Stimulated activated CD8-positive, alpha-beta memory T cell treated with anti-CD3 and anti-CD28 coated beads, Interleukin-4, amount 100 ng/mL, for 48 hours (primary cell): Measurements from ENCODE around the gene DIS3.
"Not testable (repeated sequence)": the region's sequence is repeated elsewhere in the genome, so short reads cannot be mapped to it uniquely, and the experiment has no call there.

ENCODE experiments used
- DNase-seq: peaks from one replicate; pipeline ENCODE4 v3.0.0-alpha.2; 2020

Gene DIS3, protein sequence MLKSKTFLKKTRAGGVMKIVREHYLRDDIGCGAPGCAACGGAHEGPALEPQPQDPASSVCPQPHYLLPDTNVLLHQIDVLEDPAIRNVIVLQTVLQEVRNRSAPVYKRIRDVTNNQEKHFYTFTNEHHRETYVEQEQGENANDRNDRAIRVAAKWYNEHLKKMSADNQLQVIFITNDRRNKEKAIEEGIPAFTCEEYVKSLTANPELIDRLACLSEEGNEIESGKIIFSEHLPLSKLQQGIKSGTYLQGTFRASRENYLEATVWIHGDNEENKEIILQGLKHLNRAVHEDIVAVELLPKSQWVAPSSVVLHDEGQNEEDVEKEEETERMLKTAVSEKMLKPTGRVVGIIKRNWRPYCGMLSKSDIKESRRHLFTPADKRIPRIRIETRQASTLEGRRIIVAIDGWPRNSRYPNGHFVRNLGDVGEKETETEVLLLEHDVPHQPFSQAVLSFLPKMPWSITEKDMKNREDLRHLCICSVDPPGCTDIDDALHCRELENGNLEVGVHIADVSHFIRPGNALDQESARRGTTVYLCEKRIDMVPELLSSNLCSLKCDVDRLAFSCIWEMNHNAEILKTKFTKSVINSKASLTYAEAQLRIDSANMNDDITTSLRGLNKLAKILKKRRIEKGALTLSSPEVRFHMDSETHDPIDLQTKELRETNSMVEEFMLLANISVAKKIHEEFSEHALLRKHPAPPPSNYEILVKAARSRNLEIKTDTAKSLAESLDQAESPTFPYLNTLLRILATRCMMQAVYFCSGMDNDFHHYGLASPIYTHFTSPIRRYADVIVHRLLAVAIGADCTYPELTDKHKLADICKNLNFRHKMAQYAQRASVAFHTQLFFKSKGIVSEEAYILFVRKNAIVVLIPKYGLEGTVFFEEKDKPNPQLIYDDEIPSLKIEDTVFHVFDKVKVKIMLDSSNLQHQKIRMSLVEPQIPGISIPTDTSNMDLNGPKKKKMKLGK

DNA sequence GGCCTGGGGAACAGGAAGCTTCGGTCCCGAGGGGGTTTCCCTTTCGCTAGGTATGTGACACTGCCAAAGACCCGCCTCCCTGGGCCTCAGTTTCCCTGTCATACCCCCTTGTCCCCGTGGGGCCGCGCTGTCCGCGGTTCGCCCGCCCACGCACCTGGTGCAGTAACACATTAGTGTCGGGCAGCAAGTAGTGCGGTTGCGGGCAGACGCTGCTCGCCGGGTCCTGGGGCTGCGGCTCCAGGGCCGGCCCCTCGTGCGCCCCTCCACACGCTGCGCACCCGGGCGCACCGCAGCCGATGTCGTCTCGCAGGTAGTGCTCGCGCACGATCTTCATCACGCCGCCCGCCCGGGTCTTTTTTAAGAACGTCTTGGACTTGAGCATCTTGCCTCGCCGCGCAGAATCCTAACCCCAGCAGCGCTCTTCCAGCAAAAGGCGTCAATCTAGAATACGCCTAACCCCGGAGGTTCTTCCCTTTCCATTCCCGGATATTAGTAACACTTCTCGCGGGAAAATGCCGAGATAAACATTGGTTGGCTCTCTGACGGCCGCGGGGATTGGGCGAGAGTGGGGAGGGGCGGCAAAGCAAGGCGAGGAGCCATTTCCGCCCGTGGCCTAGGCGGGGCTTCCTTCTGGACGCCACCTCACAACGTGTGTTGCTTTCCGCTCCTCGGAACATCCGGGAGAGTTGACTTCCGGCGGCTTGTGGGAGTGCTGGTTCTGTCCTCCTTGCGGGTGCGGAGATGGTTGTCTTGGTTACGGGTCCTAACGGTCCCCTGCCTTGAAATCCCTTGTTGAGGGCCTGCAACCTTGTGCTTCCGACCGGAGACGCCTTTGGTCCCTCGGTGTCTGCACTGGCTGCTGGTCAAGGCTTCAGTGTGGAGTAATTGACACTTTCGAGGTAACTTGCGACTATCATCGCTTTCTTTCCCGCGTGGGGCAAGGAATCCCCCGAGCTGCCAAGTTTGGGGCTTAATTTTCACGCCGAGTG lies at the start of gene DIS3, which contains the start of gene PIBF1:
Gene DIS3, minus strand, starts transcription at position 450 of the 989 bp plus-strand sequence. Its CDS starts 68 bp downstream, at position 382.
Gene PIBF1, plus strand, starts transcription at position 683 of the 989 bp plus-strand sequence. CDS start 1,337 bp downstream, outside the sequence.
- peak; percentile 96 for DNase-seq

DNA sequence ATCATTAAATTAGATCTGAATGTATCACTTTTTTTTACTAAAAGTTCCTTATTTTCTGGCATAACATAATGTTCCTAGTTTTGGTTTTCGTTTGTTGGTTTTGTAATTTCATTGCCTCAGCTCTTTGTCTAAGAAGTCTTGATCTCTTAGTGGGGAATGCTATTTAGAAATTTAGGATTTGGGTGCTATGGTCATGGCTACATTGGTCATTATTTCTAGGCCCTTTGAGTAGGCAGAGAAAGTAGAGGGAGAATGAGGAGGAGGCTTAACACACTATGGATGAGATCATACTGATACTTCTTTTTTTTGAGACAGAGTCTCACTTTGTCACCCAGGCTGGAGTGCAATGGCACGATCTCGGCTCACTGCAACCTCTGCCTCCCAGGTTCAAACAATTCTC lies 42.0 kb upstream of the DIS3 start:
- no peak for DNase-seq

DNA sequence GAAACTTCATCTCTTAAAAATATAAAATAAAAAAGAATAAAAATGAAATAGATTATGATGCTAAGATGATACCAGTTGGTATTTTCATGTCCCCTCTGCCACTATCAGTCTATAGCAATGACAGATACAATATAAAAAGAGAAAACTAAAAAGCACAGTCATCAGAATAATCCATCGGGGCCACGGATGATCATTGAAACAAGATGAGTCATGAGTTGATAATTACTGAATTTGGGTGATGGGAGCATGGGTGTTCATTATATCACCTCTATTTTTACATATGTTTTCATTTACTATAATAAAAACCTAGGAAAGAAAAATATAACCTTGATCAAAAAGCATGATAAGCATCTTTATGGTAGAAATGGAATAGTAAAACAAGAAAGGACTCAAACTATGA lies 41.4 kb upstream of the DIS3 start:
- no peak for DNase-seq

DNA sequence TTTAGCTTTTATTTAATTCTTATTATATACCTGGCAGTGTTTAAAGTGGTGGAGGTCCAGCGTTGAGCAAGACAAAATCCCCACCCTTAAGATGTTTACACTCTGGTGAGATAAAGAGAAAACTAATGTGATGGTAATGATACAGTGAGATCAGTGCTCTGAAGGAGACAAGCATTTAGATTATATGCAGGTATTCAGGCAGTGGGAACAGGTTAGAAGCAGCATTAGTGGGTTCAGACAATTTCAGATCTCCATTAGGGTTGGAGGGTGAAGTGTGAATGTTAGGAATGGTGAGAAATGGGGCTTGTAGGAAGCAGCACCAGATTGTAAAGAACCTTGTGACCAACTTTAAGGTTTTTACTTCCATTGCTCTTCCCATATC lies 39.2 kb upstream of the DIS3 start:
- no peak for DNase-seq

DNA sequence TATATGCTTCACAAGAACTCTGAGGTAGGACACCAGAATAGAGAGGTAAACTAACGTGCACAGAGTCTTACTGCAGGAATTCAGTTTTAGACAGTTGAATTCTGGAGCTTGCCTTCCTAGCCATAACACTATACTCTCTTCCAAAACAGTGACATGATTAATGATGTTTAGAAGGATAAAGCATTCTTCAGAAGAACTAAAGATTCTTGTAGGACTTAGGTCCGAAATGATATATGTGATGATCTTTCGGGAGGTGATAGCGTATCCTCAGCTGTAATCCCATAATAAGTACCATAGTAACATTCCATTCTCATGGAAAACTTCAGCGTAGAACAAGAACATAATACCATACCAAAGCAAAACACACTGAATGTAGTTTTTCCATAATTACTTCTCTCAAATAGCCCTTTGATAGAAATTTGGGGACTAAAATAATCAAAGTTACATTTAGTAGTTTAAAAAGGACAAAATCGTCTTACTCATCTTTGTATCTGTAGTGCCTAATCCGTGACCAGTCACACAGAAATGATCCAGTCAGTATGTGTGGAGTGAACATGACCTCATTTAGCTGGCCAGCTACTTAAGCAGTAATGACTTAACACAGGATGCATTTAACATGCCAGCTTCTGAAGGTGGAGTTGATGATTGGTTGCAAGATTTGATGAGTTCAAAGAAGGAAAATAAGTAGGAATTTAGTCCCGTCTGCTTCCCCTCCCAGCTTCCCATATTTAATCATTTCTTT lies 38.6 kb upstream of the DIS3 start:
- DNase-seq: no peak

DNA sequence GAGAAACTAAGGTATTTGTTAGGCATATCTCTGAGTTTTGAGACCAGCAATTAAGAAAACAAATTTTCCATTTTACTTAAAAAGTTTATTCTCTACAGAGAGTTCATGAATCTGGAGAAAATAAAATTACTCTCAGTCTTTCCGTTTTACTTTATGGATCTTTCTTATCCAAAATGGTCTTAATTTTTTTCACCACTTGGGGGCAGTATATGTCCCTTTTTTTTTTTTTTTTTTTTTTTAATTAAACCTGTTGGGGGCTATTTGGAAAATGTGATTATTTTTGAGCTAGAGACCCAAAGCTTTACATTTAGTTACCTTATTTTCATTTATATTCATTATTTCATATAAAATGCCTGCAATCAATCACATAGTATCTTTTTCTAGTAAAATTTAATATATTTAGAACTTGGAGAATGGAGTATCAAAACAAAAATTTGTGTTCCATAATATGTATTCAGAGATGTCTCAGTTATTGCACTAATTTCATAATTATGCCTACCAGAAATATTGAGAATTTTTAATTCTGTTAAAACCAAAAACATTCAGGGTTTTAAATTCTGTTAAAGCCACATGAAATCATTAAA lies 27.3 kb upstream of the DIS3 start:
- no peak for DNase-seq

DNA sequence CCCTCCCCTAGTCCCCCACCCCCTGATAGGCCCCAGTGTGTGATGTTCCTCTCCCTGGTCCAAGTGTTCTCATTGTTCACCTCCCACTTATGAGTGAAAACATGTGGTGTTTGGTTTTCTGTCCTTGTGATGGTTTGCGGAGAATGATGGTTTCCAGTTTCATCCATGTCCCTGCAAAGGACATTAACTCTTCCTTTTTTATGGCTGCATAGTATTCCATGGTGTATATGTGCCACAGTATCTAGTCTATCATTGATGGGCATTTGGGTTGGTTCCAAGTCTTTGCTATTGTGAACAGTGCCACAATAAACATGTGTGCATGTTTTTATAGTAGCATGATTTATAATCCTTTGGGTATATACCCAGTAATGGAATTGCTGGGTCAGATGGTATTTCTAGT lies 24.8 kb upstream of the DIS3 start:
- DNase-seq: not testable (repeated sequence)

DNA sequence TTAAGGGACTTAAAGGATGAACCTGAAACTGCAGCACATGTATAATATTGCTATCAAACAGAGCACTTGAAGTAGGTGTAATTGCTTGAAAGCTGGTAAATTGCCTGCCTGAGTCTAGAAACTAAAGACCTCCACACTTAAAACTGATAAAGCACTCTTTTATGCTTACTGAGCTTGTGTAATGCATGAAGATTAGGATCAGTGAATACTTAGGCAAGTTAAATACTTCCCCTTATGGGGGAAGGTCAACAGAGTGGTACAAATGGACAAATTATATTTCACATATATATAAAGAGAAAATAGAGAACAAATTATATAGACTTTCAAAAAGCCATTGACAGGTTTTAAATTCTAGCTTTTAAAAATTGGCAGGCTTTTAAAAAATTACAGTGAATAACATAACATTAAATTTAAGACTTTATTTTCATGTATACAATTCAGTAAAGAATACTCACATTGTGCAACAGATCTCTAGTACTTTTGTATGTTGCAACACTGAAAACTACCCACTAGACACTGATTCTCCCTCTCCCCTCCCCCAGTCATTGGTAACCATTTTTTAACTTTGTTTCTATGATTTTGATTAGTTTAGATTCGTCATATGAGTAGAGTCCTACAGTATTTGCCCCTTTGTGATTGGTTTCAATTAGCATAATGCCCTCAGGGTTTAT lies 24.1 kb upstream of the DIS3 start:
- no peak for DNase-seq

DNA sequence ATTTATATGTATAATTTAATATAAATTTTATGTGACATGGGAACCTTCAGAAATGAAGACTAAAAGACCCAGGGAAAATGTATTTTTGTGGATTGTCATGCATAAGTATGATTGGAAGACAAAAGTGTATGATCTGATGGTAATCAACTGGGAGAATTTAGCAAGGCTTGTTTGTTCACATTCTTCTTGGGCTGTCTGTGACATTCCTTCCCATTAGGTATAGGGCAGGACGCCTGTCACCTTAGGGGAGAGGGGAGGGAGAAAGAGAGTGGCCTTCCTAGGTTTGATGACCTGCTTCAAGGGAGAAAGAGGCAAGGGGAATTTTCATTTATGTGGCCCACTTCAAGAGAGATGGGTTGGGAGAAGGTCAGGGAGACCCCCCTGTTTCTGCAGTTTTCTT lies 22.6 kb upstream of the DIS3 start:
- DNase-seq: no peak

DNA sequence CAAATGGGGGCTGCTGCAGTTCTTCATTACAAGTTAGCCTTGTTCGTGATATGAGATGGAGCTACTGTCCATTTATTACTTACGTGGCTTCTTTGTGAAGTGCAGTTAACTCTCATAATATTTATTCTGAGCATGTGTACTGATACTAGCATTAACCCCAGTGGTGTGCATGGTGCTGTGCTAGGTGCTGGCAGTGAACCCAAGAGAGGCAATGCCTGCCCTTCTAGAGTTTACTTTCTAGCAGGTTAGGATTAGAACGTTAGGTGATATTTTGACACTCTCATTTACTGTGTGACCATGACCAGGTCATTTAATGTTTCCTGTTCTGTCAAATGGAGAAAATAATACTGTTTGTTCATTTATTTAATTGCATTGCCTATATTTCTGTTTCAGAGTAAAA lies 17.1 kb upstream of the DIS3 start:
- no peak for DNase-seq

DNA sequence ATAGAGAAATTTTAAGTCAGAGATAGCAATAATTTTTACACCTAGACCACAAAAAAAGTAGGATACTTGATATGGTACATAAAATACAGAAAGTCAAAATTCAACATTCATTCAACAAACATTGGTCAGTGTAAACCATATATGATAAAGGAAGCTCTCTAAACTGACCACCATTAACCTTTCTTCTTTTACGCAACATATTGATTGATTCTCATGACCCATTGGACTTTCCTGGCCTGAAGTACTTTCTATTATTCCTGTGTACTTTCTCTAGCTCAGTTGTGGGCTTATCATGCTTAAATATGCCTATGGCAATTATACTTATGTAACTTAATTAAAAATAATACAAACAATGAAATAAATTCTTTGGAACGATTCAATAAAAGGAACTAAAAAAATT lies 10.9 kb upstream of the DIS3 start:
- no peak for DNase-seq

DNA sequence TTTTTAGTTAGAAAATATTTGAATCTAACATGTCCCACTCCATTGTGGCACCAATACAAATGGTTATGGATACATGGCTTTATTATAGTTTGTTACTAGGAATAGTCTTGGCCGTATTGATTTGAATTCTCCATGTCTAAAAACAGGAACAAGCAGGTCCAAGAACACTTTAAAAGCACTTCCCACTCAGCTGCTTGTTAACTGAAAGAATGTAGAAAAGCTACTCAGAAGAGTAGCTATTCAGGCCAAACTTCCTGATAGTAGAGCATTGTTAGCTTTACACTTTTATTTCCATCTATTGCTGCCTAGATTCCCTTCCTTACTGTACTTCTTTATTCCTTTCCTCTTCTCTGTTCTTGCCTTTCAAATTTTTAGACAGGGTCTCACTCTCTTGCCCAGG lies 7.1 kb upstream of the DIS3 start:
- DNase-seq: no peak

DNA sequence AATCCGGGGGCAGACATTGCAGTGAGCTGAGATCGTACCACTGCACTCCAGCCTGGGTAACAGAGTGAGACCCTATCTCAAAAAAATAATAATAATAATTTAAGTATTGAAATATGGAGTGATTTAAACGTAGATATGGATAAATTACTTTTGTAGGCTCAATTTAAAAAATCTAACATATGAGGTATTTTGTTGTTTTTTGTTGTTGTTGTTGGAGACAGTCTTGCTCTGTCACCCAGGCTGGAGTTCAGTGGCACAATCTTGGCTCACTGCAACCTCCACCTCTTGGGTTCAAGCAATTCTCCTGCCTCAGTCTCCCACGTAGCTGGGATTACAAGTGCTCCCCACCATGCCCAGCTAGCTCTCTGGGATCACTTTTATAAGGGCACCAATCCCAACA lies 3.0 kb upstream of the DIS3 start:
- not testable (repeated sequence) for DNase-seq

DNA sequence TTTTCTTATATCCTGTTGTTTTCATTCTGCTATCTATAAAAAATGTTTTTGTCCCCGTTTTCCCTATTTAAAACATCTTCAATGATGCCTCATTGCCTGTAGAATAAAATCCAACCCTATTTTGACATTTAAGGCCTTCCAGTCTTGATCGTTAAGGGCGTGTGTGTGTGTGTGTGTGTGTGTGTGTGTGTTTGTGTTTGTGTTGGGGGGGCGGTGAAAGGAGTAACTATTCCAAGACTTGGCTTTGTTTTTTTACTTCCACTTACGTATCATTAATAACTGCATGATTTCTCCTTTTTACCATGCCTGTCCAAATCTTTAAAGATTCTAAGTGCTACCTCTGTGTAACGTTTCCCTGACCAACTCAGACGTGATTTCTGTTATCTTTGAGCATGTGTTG lies 1.0 kb upstream of the DIS3 start:
- DNase-seq: no peak

DNA sequence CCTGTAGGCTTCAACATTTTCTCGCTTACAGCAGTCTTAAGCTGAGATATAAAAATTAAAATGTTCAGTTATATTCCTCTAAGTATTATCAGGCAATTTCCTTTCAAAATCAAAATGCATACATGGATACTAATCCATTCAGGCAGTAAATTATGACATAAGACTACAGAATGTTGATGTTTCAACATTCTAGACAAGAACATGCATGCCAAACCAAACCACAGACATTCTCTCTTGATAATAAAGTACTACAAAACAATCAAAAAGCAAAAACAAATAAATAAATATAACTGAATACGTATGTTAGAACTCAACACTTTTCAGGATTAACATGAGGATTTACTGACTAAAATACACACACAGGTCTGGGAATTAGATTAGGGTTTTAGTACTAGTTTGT lies 7.7 kb downstream of the DIS3 start:
- DNase-seq: no peak

DNA sequence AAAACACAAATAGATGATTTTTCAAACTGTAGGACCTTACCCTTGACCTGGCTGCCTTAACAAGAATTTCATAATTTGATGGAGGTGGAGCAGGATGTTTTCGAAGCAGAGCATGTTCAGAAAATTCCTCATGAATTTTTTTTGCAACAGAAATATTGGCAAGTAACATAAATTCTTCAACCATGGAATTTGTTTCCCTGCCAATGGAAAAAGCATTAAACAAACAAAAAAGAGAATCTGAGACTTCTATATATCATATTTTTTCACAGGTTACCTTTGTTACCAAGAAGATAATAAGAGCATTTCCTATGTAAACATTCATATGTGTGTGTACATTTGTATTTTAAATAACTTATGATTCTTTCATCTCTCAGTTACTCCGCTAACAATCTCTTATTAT lies 18.3 kb downstream of the DIS3 start:
- no peak for DNase-seq

DNA sequence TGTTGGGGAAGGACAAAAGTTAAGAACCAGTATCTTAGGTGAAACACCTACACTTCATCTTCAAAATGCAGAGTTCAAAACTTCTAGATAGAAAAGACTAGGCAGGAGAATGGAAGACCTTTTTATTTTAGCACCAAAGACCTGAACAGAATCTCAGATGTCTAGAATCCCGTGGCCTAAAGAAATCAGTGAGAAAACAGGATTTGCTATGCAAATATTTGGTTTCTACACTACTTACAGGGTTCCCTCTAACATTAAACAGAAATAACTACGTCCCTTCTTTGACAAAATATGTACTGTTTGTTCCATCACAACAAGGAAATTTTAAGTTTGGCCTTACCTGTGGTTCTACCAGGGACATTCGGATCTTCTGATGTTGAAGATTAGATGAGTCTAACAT lies 21.5 kb downstream of the DIS3 start:
- DNase-seq: no peak

DNA sequence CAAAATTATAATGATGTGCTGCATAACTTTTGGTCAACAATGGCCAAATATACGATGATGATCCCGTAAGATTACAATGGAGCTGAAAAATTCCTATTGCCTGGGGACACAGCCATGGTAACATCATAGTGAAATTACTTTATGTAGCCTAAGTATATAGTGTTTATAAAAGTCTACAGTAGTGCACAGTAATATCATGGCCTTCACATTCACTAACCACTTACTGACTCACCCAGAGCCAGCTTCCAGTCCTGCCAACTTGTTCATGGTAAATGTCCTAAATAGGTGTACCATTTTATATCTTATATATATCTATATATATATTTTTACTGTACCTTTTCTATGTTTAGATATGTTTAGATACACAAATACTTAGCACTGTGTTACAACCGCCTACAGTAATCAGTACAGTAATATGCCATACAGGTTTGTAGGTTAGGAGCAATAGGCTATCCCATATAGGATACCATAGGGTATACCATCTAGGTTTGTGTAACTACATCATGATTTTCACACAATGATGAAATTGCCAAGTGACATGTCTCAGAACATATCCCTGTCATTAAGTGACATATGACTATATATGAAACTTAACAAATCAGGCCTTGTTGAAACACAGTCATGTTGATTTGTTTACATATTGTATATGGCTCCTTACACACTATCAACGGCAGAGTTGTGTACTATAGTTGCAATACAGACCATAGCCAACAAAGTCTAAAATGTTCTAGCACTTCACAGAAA lies 23.7 kb downstream of the DIS3 start:
- no peak for DNase-seq

DNA sequence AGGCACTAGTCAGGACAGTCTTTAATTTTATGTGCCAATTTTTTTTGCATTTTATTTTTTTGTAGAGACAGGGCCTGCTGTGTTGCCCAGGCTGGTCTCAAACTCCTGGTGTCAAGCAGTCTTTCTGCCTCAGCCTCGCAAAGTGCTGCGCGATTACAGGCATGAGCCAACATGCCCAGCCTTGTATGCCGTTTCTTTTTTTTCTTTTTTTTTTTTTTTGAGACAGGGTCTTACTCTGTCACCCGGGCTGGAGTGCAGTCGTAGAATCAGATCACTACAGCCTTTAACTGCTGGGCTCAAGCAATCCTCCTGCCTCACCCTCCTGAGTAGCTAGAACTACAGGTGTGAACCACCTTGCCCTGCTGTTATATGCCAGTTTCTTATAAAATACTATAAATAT lies 27.6 kb downstream of the DIS3 start:
- DNase-seq: no peak

DNA sequence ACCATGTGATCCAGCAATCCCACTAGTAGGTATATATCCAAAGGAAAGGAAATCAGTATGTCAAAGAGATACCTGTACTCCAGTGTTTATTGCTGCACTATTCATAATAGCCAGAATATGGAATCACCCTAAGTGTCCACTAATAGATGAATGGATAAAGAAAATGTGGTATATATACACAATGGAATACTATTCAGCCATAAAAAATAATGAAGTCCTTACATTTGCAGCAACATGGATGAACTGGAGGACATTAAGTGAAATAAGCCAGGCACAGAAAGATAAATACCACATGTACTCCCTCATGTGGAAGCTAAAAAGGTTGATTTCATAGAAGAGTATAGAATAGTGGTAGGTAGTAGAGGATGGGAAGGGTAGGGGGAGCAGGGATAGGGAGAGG lies 30.5 kb downstream of the DIS3 start:
- no peak for DNase-seq
